HepG2 (cell line): Measurements from ENCODE around the gene ALB. TPM values are rescaled to one million over a fixed set of nuclear protein-coding genes. Genes with fewer than 3 reads are reported as not detected.

Experiments
- AGO2 ChIP-seq: fragments of 200-400 bp; formaldehyde crosslinking; optimal IDR thresholded peaks from 2 replicates; pipeline ENCODE3; 2017; ENCODE audit warnings: mild to moderate bottlenecking, low read depth, low read length, moderate library complexity
- CREB1 ChIP-seq, 2 experiments: fragments of 450-650 bp in 1 of 2; IDR thresholded peaks; 2 replicates each; pipeline ENCODE4 v1.6.1; 2016 to 2017; ENCODE audit warnings: control low read depth in 1 of 2, mild to moderate bottlenecking in 1 of 2, missing compliant biosample characterization in 1 of 2, missing genetic modification characterization in 1 of 2
- HNF4A ChIP-seq: sonication (generic); formaldehyde crosslinking; IDR thresholded peaks from 2 replicates; pipeline ENCODE4 v1.4.0; 2020; ENCODE audit warnings: missing genetic modification reagents
- POLR2AphosphoS5 ChIP-seq: IDR thresholded peaks from 2 replicates; pipeline ENCODE4 v1.6.1; 2012; ENCODE audit warnings: low read depth, low read length
- polyA plus RNA-seq, 8 experiments: library from polyadenylated mRNA; depleted of rRNA in 3 of 8; stranded (reverse) in 7 of 8; unstranded in 1 of 8; fragments of >200 nt; fragmentation: Illumina TruSeq in 4 of 8; extraction: Trizol in 4 of 8; gene quantifications; 2 replicates each; pipeline versions ENCODE4 v1.2.1 to v1.2.3, GENCODE V29; 2011 to 2016; ENCODE audit warnings: low read depth in 4 of 8, missing spikeins in 1 of 8, mixed read lengths in 1 of 8; ENCODE audit not compliant: insufficient read depth in 1 of 8
- total RNA-seq, 5 experiments: library from RNA; depleted of rRNA; stranded (reverse); fragments of >200 nt; fragmentation: Illumina TruSeq; extraction: Trizol; gene quantifications; 2 replicates each; pipeline ENCODE4 v1.2.3, GENCODE V29; 2016; ENCODE audit warnings: low read depth in 1 of 5
- TF ChIP-seq, protein P1 (sequence below): sonication (generic); formaldehyde crosslinking; IDR thresholded peaks from 2 replicates; pipeline ENCODE4 v1.4.0; 2020; ENCODE audit warnings: missing genetic modification reagents
- TF ChIP-seq, protein P2 (sequence below): sonication (generic); formaldehyde crosslinking; IDR thresholded peaks from 2 replicates; pipeline ENCODE4 v1.5.0; 2020; ENCODE audit warnings: mild to moderate bottlenecking, missing genetic modification reagents

ALB gene
- total and polyA plus RNA-seq, 2 of the 13 experiments (the other 11 are each of a cell fraction or from before 2014, with no cell fraction given) = 22,259 to 22,625 TPM

DNA sequence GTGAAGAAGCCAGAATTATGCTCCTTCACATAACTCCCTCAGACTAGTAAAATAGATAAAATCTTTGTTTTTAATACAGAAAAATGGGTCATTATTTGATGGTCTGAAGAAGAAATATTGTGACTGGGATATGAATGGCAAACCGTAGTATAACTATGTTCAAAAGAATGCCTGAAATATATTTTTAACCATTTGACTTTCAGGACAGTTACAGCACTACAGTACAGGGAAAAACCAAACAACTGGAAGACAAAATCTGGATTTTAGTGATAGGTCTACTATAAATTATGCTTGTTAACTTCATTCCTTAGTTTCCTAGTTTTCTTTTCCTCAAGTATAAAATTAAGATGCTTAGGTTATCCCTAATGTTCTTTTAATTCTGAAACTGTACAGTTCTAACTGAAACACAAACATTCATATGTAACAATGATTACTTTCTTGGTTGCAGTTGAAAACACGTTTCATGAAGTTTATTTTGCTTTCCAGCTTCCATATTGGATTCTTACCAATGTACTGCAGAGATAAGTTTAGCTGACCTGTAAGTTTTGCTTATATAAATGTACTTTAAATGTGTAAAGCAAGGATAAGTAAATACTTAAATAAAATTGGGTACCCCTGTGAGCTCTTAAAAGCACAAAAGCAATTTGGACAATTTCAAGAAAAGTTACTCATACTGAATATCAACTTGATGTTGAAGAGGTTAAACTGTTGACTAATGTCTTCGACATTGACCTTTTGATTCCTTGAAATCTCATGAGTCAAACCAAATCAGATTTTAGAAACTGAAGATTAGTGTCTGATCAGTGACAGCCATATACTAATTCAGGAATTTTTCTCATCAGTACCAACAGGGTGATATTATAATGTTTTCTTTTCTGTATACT lies 32.8 kb downstream of the ALB start (continued):
- TF ChIP-seq, protein P1, sequence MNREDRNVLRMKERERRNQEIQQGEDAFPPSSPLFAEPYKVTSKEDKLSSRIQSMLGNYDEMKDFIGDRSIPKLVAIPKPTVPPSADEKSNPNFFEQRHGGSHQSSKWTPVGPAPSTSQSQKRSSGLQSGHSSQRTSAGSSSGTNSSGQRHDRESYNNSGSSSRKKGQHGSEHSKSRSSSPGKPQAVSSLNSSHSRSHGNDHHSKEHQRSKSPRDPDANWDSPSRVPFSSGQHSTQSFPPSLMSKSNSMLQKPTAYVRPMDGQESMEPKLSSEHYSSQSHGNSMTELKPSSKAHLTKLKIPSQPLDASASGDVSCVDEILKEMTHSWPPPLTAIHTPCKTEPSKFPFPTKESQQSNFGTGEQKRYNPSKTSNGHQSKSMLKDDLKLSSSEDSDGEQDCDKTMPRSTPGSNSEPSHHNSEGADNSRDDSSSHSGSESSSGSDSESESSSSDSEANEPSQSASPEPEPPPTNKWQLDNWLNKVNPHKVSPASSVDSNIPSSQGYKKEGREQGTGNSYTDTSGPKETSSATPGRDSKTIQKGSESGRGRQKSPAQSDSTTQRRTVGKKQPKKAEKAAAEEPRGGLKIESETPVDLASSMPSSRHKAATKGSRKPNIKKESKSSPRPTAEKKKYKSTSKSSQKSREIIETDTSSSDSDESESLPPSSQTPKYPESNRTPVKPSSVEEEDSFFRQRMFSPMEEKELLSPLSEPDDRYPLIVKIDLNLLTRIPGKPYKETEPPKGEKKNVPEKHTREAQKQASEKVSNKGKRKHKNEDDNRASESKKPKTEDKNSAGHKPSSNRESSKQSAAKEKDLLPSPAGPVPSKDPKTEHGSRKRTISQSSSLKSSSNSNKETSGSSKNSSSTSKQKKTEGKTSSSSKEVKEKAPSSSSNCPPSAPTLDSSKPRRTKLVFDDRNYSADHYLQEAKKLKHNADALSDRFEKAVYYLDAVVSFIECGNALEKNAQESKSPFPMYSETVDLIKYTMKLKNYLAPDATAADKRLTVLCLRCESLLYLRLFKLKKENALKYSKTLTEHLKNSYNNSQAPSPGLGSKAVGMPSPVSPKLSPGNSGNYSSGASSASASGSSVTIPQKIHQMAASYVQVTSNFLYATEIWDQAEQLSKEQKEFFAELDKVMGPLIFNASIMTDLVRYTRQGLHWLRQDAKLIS (CRISPR knock-in tag) = peak; percentile 94
- TF ChIP-seq AGO2 (peak; percentile 49), POLR2AphosphoS5 (peak; percentile 88), CREB1 (IDR thresholded peaks at IDR 0.05) (no peak), CREB1 (CRISPR knock-in tag; IDR thresholded peaks at IDR 0.05) (peak; percentile 40; the same call in 1 of the 2 replicates), HNF4A (CRISPR knock-in tag) (no peak)
- TF ChIP-seq, protein P2, sequence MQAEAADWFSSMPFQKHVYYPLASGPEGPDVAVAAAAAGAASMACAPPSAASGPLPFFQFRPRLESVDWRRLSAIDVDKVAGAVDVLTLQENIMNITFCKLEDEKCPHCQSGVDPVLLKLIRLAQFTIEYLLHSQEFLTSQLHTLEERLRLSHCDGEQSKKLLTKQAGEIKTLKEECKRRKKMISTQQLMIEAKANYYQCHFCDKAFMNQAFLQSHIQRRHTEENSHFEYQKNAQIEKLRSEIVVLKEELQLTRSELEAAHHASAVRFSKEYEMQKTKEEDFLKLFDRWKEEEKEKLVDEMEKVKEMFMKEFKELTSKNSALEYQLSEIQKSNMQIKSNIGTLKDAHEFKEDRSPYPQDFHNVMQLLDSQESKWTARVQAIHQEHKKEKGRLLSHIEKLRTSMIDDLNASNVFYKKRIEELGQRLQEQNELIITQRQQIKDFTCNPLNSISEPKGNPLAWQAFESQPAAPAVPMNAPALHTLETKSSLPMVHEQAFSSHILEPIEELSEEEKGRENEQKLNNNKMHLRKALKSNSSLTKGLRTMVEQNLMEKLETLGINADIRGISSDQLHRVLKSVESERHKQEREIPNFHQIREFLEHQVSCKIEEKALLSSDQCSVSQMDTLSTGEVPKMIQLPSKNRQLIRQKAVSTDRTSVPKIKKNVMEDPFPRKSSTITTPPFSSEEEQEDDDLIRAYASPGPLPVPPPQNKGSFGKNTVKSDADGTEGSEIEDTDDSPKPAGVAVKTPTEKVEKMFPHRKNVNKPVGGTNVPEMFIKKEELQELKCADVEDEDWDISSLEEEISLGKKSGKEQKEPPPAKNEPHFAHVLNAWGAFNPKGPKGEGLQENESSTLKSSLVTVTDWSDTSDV (CRISPR knock-in tag) = no peak
